Brain microvascular endothelial cell (primary cell): ENCODE data around the gene APBA1.

ENCODE experiments used
- DNase-seq: peaks from one replicate; pipeline ENCODE4 v3.0.0-alpha.2; 2020
- H3K27ac ChIP-seq: fragments of 250-450 bp; sonication (Bioruptor Pico); 2 replicates; pipeline ENCODE4 v1.5.1; 2020; ENCODE audit warnings: mild to moderate bottlenecking, moderate library complexity
- H3K27me3 ChIP-seq: fragments of 250-450 bp; sonication (Bioruptor Pico); replicated peaks from 2 replicates; pipeline ENCODE4 v1.5.1; 2020; ENCODE audit warnings: mild to moderate bottlenecking
- H3K36me3 ChIP-seq: fragments of 250-450 bp; sonication (Bioruptor Pico); replicated peaks from 2 replicates; pipeline ENCODE4 v1.5.1; 2020; ENCODE audit warnings: mild to moderate bottlenecking
- H3K4me3 ChIP-seq: 2 replicates; pipeline ENCODE4 v1.5.1; 2011; ENCODE audit warnings: low read depth, mild to moderate bottlenecking, control low read depth, low read length, moderate library complexity
- in situ Hi-C: cut with HindIII; loops from 2 replicates; pipeline ENCODE4 v1.10.0; 2017; ENCODE audit warnings: low sequenced_read_pairs, low pct_ligation_motif_present
- TF ChIP-seq, protein P1 (sequence below): IDR thresholded peaks from 2 replicates; pipeline ENCODE4 v1.5.1; 2011; ENCODE audit warnings: low read depth, mild to moderate bottlenecking, moderate library complexity, low read length, control low read depth, inconsistent platforms; ENCODE audit errors: missing control alignments

APBA1 gene

DNA sequence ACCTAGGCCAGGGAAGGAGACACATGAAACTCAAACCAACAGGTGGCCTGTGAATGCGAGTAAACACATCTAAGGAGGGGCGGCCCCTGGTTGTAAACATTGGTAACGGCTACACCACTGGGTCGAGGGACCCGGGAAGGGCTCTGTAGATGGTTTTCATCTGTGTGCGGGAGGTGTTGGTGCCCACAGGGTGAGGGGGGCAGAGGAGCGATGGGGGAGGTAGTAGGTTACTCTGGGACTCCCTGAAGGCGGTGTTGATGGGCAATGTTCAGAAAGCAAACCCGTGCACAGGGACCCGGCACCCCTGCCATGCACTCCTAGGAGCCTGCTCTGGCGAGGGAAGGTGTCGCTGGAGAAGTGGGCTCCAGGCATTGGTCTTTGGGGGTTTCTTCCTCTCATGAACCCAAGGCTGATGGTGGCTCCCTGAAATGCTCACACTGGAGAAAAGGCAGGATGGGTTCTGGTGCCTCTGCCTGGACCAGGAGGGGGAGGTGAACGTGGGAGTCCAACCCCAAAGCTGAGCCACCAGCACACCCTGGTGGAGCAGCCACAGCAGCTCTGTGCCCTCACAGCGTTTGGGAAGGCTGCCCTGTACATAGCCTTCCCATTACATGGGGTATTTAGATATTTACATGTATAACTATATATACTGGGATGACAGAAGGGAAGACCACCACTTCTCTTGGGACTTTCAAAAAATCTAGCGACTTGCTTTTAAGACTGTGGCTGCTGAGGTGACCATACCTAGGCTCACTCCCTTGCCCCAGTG lies 244.0 kb downstream of the APBA1 start:
- TF ChIP-seq, protein P1, sequence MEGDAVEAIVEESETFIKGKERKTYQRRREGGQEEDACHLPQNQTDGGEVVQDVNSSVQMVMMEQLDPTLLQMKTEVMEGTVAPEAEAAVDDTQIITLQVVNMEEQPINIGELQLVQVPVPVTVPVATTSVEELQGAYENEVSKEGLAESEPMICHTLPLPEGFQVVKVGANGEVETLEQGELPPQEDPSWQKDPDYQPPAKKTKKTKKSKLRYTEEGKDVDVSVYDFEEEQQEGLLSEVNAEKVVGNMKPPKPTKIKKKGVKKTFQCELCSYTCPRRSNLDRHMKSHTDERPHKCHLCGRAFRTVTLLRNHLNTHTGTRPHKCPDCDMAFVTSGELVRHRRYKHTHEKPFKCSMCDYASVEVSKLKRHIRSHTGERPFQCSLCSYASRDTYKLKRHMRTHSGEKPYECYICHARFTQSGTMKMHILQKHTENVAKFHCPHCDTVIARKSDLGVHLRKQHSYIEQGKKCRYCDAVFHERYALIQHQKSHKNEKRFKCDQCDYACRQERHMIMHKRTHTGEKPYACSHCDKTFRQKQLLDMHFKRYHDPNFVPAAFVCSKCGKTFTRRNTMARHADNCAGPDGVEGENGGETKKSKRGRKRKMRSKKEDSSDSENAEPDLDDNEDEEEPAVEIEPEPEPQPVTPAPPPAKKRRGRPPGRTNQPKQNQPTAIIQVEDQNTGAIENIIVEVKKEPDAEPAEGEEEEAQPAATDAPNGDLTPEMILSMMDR, result no peak
- in situ Hi-C loops, result no loop called here
- Histone ChIP-seq H3K4me3 (no peak overlapping the region), H3K36me3 (no peaks in the 10 kb centered on the region), H3K27ac (no peak overlapping the region), H3K27me3 (no peaks in the 10 kb centered on the region)
- no peak for DNase-seq

DNA sequence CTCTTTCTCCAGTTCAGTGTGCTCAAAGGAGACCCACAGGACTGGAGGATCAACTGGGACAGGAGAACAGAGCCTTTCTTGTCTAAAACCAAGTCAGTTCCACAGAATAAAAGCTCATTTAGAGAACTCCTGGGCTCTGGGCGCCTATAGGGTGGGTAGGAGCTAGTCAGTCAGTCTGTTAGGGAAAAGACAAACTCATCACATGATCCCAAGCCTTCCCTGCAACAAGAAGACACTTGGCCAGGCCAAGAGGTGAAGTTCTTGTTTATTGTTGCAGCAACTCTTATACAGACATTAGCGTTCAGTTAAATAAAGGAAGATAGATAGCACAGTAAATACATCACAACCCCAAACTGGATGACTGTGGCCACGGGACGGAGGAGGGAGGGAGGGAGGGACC lies 244.9 kb downstream of the APBA1 start:
- Histone ChIP-seq H3K27me3 (no peaks in the 10 kb centered on the region), H3K27ac (no peak overlapping the region), H3K36me3 (no peaks in the 10 kb centered on the region), H3K4me3 (no peak overlapping the region)
- TF ChIP-seq, protein P1, result no peak
- in situ Hi-C loops, result no loop called here
- DNase-seq, result no peak

DNA sequence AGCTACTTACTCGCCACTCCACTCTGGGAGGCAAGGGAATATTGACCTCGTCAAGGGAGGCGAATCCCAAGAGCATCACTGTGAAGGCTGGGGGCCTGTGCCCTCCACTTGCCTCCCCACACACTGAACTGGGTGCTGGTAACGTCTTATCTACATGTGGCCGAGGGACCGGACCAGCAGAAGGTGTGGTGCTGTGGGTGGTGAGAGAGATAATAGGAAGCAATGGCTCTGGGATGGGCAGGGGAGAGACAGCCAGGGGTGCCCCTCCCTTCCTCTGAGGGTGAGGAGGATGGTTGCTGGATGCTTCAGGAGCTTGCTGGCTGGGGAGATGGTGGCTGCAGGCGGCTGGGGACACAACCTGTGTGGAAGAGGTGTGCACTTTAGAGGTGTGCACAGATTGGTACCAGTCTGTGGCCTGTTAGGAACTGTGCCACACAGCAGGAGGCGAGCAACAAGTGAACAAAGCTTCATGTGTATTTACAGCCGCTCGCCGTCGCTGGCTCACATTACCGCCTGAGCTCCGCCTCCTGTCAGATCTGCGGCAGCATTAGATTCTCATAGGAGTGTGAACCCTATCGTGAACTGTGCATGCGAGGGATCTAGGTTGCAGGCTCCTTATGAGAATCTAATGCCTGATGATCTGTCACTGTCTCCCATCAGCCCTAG lies 246.9 kb downstream of the APBA1 start:
- in situ Hi-C loops, result no loop called here
- DNase-seq, result no peak
- Histone ChIP-seq H3K27ac (no peak overlapping the region), H3K4me3 (no peak overlapping the region), H3K27me3 (no peaks in the 10 kb centered on the region), H3K36me3 (no peaks in the 10 kb centered on the region)
- TF ChIP-seq, protein P1, result no peak

DNA sequence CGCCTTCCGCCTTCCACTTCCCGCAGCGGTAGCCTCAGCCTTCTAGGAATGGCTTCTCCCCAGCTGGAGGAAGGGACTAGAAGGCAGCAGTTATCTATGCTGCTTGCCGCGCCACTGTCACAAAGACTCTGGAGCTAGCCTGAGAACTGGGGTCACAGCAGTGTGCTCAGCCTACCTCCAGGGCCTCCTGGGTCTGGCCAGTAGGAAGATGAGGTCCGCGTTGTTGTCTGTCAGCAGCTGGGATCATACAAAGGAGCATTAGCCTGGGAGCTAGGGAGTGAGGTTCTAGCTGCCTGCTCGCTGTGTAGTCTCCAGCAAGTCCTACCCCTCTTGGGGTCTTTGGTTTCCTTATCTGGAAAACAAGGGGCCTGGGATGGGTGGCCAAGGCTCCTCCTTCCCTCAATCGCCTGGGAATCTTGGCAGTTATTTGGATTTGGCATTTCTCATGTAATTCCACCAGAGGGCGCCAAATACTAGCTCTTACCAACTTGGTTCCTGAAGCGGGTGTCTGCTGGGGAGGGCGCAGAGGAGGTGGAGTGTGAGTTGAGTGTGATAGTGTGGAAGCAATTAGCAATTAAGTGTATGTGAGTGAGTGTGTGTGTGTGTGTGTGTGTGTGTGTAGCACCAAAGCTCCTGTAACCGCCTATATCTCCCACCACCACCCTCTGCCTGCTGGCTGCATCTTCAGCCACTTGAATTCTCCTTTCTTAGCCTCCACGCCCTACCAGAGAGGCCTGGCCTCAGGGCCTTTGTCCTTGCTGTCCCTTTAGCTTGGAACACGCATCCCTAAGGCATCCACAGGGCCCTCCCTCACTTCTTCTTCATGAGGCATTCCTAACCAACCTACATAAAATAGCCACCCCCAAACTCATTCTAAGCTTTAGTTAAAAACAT lies 250.0 kb downstream of the APBA1 start:
- Histone ChIP-seq H3K36me3 (no peaks in the 10 kb centered on the region), H3K27ac (no peak overlapping the region), H3K27me3 (no peaks in the 10 kb centered on the region), H3K4me3 (no peak overlapping the region)
- TF ChIP-seq, protein P1, result peak; percentile 77
- peak; percentile 35 for DNase-seq
- in situ Hi-C loops, result no loop called here

DNA sequence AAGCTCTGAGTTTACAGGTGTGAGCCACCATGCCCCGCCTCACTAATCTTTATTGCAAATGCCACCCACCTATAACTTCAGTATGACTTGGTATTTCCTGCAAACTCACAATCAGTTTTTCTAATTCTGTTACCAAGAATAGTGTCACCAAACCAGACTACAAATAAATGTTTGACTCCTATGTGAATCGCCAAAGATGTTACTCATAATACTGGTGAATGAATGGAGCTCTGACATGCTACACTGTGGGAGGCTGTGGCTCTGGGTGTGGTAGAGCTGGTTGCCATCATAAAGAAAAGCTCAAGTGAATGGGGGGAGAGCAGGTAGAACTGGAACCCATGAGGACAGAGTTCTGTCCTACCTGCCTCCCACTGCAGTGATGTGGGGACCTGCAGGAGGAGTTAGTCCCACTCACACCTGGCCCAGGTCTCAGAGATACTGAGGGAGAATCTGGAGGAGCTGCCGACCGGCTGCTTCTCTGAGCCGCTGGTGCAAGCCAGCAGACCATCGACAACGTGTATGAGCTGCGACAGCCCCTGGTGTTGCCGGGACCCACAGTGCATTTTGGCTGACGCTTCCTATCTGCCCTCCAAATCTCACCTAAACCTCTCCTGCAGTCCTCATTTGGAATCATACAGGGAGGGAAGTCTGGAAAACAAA lies 251.4 kb downstream of the APBA1 start:
- H3K36me3 ChIP-seq, result no peaks in the 10 kb centered on the region
- TF ChIP-seq, protein P1, result no peak

More for the DNA sequence above, 251.4 kb downstream of the APBA1 start:
- Histone ChIP-seq H3K4me3 (no peak overlapping the region), H3K27ac (no peak overlapping the region), H3K27me3 (no peaks in the 10 kb centered on the region)
- in situ Hi-C loops, result no loop called here
- no peak for DNase-seq
